C4-2B (cell line): ENCODE measurements around the gene SEC23A.

ENCODE experiments used
- CTCF ChIP-seq: fragments of 450-650 bp; conservative IDR thresholded peaks from 2 replicates; pipeline ENCODE4 v1.5.1; 2017; ENCODE audit warnings: mild to moderate bottlenecking
- ZFX ChIP-seq: fragments of 450-650 bp; IDR thresholded peaks from 2 replicates; pipeline ENCODE4 v1.6.1; 2017

GRCh38 chr14:39109893-39110715, 7.1 kb upstream of the SEC23A start:
- TF ChIP-seq CTCF (no peak), ZFX (no peak)
